GM18873 (cell line): ENCODE data around the gene FOXE3.

Source experiments
- ATAC-seq: cut with Tn5 transposase; IDR thresholded peaks from one replicate; pipeline ENCODE4 v1.9.1; 2021; ENCODE audit warnings: mild to moderate bottlenecking, moderate library complexity, moderate number of reproducible peaks; ENCODE audit not compliant: unreplicated experiment, low FRiP score

The FOXE3 gene

DNA sequence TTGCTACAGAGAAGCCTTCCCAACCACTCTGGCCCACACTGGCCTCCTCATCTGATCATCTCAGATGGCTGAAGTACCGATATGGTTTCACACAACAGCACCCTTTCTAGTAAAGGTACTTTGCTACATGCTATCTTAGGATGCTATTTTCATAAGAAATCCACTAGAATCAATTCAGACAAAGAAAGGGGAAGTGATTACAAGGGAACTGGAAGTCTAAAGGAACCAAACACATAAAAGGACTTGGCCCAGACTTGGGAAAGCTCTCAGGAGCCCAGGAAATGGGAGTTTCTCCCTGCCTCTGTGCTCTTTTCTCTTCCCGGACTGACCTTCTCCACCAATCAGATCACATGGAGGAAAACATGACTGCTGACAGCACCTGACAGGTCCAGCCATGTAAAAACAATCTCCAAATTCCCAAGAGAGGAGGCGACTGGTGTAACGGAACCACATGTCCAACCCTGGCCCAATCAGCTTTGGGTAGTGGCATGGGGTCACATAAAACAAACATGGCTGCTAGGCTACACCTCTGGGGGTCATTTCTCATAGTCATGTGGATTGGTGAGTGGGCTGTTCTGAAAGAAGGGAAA is 12.7 kb upstream of the FOXE3 start:
- ATAC-seq = no peak

DNA sequence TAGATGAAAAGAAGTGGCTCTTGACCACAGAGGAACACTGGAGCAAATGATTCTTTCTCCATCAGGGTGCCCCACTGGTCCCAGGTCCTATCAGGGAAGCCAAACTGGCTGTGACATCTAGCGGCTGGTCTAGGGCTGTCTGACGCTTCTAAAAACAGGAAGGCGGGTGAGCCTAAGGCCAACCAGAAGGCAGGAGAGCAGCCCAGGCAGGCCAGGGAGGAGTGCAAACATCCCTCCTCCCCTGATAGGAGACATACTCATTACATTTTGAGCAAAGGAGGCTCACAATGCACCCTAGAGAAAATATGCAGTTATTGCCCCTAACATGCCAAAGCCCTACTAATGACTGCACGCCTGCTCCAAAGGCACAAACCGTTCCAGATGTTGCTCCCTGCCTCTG is 10.4 kb upstream of the FOXE3 start:
- ATAC-seq = no peak

DNA sequence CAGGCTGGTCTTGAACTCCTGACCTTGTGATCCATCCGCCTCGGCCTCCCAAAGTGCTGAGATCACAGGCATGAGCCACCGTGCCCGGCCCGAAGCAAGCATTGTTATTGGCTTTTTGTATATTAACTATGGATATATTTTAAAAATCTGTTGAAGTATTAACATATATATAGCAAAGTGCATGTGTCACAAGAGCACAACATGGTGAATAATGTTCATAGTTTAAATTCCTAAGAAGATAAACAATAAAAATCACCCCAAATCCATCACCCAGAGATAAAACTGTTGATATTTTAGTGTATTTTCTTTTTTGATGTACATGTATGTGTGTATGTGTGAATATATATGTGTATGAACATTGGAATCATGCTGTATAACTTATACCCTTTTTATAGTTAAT is 9.1 kb upstream of the FOXE3 start:
- no peak for ATAC-seq

DNA sequence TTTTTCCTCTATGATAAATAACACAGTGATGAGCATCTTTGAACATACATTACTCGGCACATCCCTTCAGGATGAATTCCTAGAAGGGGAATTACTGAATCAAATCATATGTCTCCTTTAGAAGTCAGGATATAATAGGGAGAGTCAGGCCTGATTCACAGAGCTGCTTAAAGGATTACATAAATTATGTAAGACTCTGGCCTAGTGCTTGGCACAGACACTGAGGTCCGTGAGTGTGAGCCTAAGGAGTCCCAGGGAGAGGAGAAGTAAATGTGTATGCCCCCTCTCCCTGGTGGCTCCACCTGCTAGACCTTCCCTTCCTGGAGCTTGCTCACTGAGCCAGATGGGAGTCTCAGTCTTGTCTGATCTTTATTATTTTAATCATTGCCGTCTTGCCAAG is 8.6 kb upstream of the FOXE3 start:
- no peak for ATAC-seq

DNA sequence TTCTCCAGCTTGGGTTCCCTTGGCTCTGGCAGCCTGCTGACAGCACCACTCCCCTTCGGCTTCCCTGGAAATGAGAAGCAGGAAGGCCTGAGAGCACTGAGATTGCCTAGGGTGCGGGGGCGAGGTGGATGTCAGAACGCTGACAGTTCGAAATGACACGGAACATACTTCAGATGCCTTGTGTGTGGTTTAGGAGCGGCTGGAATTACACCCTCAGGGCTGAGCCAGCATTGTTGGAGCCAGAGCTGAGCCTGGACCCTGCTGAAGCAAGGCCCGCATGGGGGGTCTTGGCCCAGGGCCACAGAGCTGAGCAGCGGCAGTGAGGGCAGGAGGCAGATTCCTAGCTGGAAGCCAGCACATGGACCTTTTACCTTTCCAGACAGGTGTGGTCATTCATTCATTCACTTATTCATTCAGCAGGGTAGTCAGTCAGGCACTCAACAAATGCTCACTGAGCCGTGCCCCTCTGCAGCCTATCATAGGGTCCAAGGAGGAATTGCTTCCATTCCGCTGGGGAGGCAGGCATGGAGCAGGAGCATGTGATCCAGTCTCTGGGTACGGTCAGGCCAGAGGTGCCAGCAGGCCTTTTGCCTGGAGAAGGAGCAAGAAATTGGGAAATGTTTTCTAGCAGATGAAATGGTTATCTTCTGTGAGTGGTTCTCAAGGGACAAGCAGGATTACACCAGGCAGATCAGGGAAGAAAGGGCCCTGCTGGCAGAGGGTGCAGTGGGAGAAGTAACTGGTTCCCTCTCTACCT is 6.6 kb upstream of the FOXE3 start:
- no peak for ATAC-seq

DNA sequence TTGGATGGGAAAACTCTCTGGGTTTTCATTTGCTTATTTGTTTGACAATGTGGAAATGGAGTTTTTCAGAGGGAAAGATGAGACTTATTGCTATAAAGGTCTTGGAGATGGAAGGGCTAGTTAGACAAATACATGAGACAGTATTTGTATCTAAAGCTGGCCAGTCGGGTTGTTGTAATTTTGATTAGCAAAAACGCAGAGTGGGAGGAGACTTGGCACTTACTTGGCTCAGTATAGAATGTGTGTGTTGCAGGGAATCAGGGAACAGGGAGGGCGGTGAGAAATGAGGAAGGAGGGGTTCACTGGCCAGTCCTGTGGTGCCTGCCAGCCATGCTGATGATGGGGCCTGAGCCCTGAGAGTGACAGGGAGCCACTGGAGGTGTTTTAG is 6.0 kb upstream of the FOXE3 start:
- no peak for ATAC-seq

DNA sequence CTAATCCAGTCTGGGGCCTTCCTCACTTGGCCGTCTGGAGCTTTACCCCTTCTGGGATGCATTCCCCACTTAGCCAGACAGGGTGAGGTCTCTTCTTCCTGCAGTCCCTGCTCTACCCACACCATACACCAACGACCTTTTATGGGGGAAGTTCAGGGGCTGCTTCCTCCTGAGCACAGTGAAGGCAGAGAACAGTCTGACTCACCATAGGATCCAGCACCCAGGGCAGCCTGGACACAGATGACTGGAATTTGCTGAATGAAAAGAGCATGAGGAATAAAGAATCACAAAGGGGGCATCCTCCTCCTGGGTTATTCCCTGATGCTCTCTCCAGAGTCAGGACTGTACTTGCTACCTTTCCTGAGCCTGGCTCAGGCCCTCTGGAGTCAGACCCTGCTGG is 4.6 kb upstream of the FOXE3 start:
- ATAC-seq = no peak

DNA sequence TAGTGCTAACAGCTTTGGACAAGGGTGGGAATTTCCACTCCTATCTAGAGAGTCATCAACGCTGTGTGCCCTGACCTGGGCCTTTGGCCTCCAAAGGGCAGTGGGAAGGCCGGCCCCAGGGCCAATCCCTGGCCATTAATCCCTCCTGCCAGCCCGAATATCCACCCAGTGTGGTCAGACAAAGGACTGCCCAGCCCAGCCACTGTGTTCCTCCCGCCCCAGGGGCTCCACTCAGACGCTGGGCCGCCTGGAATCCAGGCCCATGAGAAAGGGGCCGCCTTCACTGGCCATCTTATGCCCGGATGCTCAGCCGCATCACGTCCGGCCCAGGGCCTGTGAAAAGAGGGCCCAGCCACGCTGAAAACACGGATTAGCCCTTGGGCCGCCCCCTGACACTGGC is 3.6 kb upstream of the FOXE3 start:
- no peak for ATAC-seq

DNA sequence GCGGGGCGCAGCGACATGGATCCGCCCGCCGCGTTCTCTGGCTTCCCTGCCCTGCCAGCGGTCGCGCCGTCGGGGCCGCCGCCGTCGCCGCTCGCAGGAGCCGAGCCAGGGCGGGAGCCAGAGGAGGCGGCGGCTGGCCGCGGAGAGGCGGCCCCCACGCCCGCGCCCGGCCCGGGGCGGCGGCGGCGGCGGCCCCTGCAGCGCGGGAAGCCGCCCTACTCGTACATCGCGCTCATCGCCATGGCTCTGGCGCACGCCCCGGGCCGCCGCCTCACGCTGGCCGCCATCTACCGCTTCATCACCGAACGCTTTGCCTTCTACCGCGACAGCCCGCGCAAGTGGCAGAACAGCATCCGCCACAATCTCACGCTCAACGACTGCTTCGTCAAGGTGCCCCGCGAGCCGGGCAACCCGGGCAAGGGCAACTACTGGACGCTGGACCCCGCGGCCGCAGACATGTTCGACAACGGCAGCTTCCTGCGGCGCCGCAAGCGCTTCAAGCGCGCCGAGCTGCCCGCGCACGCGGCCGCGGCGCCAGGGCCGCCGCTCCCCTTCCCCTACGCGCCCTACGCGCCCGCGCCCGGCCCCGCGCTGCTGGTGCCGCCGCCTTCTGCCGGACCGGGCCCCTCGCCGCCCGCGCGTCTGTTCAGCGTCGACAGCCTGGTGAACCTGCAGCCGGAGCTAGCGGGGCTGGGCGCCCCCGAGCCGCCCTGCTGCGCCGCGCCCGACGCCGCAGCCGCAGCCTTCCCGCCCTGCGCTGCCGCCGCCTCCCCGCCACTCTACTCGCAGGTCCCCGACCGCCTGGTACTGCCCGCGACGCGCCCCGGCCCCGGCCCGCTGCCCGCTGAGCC is 459 bp downstream of the FOXE3 start:
- no peak for ATAC-seq

DNA sequence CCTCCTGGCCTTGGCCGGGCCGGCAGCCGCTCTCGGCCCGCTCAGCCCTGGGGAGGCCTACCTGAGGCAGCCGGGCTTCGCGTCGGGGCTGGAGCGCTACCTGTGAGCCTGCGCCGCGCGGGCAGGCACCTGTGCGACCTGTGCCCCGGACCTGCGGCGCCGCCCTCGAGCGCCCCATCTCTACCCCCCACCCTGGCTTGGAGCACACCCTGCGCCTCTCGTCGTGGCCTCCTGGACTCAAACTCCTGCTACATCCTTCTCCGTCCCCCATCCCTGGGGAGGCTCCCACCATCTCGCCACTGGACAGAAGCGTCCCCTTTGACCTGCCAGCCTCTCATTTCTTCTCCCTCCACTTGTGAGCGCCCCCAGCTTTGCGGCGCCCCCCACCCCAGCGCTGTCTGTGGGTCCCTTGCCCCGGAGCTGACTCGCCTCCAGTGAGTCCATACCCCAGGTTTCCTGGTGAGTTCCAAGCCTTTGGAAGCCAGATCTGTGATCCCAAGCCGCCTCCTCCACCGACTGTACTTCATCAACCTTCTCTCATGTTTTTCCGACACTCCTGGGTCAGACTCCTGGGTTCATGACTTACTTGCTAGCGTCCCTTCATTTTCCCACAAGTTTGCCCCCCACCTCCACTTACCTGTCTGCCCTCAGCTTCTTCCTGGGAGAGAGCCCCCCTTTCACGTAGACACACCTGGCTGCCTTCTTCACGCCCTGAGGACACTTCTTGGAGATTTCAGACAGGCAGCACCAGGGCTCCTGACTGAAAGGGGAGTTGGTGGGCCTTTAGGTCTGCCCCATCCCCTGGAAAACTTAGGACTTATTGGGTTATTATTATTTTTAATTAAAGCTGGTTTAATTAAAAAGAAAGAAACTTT is 1.3 kb downstream of the FOXE3 start:
- no peak for ATAC-seq

DNA sequence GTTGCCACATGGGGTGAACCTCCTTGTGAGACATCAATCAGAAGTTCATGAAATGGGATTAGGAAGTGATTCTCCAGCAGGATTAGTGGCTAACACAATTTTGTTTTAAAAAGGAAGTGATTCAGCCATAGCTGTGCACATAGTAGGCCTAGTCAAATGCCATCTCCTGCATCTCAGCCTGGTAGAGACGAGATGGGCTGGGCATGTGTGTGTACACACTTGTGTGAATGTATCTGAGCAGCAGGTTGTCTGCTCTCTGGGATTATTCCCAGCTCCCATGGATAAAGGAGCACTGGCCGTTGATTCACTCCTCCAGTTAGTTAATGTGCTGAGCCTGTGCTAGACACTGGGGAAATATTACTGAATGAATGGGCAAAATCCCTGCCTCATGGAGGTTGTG is 2.0 kb downstream of the FOXE3 start:
- ATAC-seq = no peak

DNA sequence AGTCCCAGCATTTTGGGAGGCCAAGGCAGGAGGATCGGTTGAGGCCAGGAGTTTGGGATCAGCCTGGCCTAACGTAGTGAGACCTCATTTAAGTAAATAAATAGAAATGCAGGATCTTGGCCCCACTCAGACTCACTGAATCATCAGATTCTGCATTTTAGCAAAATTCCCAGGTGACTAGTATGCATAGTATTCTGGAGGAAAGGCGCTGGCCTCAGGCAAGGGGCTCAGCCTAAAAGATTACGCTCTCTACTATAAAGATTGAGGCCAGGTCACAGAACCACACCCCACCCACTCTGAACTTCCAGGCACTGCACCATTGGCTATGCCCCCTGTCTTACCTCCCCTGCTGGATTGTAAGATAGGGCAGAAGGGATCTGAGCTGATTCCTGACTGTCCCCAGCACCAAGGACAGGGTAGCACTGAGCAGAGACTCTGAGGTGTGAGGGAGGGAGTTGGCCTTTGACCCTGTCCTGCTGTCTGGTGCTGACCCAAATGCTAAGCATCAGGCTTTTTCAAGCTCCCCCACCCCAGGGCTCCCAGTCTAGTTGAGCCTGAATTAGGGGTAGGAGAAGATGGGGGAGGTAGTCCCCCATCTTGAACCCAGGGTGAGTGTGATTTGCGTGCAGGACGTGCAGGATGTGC is 2.7 kb downstream of the FOXE3 start:
- ATAC-seq = no peak

DNA sequence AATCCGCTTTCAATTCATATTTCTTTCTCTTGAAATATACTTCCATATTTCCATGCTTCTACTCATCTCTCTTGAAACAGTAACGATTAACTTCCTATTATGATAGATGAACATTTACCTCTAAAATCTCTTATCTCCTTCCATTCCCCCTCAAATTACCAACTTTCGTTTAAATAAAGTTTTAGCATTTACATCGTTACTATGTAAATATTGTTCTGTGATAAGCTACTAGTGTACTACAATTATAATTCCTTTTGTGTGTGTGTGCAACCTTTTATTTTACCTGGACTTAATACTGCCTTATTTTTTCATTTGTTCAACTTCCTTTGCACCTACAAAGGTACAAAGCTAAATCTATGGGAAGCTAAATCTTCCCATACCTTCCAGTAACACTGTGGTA is 4.5 kb downstream of the FOXE3 start:
- ATAC-seq = no peak

DNA sequence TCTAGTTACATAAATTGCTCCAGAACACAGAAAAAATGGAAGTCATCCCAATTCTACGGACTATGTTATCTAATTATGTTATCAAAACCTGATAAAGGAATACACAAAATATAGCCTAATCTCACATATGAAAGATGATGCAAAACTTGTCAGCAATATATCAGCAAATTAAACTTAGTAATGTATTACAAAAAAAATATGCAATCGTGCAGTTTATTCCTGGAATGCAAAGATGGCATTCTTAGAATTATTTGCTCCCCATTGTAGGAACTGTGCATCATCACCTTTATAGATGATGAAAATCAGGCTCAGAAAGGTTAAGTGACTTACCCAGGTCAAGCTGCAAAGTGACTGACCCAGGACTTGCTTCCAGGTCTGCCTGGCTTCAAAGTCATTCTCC is 7.8 kb downstream of the FOXE3 start:
- ATAC-seq = no peak

DNA sequence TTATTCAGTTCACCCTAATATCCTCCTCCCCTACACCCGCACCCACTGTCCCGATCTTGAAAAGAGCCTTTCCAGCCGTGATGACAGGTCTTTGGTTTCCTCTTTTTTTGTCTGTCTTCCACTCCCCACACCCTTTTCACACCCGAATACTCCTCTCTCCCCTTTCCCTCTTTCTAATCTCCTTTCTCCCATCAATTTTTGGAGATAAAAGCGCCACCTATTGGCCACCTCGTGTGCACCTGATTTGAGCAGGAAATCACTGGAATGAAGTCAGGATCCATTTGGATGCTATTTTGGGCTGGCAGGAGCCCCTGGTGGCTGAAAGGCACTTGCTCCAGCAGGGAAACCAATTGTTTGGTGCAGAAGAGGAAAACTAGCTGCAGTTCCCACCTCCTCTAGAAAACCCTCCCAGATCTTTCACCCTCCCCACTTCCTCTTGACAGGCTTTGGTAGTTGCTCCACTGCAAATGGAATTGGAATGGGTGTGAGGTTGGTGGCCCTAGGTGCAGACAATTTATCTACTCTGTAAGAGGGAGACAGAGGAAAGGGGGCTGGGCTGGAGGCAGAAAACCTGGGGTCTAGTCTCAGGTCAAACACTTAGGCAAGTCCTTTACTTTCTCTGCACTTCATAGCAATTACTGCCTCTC is 8.4 kb downstream of the FOXE3 start:
- no peak for ATAC-seq

DNA sequence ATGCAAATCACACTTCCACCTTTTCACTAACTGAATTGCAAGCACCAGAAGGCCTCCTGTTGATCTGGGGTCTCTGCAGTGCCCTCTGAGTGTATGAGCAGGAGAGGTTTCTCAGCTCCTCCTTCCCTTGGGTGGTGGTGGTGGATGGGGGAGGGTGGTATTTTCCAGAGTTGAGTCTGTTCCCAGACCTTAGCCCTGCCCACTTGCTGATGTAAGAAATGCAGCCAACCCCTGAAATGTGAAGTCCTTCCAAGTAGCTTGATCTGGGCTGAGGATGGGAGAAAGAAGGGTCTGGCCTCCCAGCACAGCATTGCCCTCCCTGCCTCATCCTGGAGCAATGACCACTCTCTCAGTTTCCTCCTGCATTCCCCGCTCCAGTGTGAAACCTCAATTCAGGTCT is 15.4 kb downstream of the FOXE3 start:
- no peak for ATAC-seq

DNA sequence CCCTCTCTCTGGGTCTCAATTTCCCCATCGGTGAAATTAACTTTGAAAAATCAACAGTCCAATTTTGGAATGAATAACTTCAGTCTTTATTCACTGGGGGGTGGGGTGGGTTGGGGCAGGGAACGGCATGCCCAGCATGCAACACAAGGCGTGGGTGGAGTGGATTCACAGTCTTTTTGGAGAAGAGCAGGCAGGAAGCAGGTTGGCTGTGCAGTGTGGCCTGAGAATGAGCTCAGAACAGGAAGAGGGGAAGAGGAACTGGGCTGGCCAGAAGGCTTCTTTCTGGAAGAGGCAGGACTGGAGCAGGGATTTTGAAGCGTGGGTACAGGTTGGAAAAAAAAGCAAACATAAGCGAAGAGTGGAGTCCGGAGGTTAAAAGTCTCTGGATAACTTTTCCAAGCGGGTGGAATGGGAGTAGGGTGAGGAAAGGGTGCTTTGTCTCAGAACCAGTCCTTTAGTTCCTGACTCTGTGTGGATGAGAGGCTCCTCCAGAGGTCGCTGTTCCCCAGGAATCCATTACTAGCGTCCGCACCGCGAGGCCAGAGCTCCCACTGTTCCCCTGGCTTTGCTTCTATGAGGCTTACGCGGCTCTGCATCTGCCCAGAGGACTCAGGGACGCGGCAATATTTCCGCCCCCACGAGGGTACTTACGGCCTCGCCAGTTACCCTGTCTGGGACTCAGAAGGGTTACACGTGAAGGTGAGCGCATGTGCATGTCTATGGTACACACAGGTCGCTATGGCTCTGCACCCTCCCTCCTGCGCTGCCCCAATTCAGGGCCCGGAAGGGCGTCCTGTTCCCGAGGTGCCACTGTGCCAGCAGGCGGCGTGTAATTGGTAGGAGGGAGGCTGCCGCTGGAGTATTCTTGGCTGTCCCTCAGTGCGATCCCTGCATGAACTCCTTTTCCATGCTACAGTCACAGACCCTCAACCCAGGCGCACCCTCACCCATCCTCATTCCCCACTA is 16.3 kb downstream of the FOXE3 start:
- ATAC-seq = no peak

DNA sequence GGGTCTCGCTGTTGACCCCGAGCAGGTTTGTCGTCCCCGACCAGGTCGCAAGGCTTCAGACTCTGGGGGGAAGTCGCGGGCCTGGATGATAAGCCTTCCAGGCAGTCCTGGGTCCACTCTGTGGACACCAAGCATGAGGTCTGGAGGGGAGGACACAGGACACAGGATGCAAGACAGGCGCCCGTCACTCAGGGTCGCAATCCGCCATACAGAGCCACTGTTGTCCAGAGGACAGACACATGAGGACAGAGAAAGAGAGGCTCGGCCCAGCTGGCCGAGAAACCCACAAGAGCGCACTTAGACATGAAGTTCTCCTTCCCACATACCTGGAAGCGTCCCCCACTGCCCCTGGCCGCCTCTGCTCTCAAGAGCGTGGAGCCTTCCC is 16.9 kb downstream of the FOXE3 start:
- no peak for ATAC-seq
